Measurements from ENCODE around the gene JUNB. TPM values are rescaled to one million over a fixed set of nuclear protein-coding genes. Genes with fewer than 3 reads are reported as not detected.

JUNB gene
- total RNA-seq, 2 experiments from 2014 or later, result 262 TPM

- POLR2A ChIA-PET, result no interaction called here
- CTCF ChIA-PET, result interaction anchor here (2.4 to 4.6 kb wide), 2 partner anchors 10 to 18 kb away, joined by 7 to 82 read pairs; partner anchors contain the start of gene JUNB
Measured at GRCh38 chr19:12784394-12784870, 6.9 kb upstream of the JUNB start.

GRCh38 chr19:12784871-12785430 is 6.3 kb upstream of the JUNB start:
- CTCF ChIA-PET, result interaction anchor here (1.0 to 3.0 kb wide), 3 partner anchors 9 to 63 kb away, joined by 5 to 13 read pairs (median 5); no protein-coding TSS in a partner anchor
- POLR2A ChIA-PET, result no interaction called here

- POLR2A ChIA-PET, result interaction anchor here (0.5 kb wide), 1 partner anchor 13 kb away, joined by 3 read pairs; no protein-coding TSS in a partner anchor
- CTCF ChIA-PET, result interaction anchor here (1.0 to 3.0 kb wide), 3 partner anchors 10 to 62 kb away, joined by 5 to 13 read pairs (median 5); no protein-coding TSS in a partner anchor
Measured at GRCh38 chr19:12785431-12786031, 5.8 kb upstream of the JUNB start.

- ChIA-PET POLR2A (no interaction called here), CTCF (interaction anchor here (1.2 to 3.3 kb wide), 3 partner anchors 9 to 20 kb away, joined by 4 to 41 read pairs (median 13); no protein-coding TSS in a partner anchor)
Measured at GRCh38 chr19:12786141-12786870, 5.0 kb upstream of the JUNB start.

- ChIA-PET POLR2A (no interaction called here), CTCF (interaction anchor here (1.2 to 3.3 kb wide), 3 partner anchors 9 to 21 kb away, joined by 4 to 41 read pairs (median 13); no protein-coding TSS in a partner anchor)
Measured at GRCh38 chr19:12786952-12787351, 4.3 kb upstream of the JUNB start.

- POLR2A ChIA-PET, result no interaction called here
- CTCF ChIA-PET, result interaction anchor here (3.0 to 3.3 kb wide), 2 partner anchors 9 to 10 kb away, joined by 13 to 41 read pairs; no protein-coding TSS in a partner anchor
Measured at GRCh38 chr19:12787458-12787857, 3.8 kb upstream of the JUNB start.

- POLR2A ChIA-PET, result interaction anchor here (1.5 kb wide), 1 partner anchor 10 kb away, joined by 8 read pairs; no protein-coding TSS in a partner anchor
- CTCF ChIA-PET, result interaction anchor here (0.8 to 3.3 kb wide), 5 partner anchors 8 to 273 kb away, joined by 3 to 41 read pairs (median 3); no protein-coding TSS in a partner anchor
Measured at GRCh38 chr19:12788042-12788681, 3.1 kb upstream of the JUNB start.

GRCh38 chr19:12788682-12789097 is 2.6 kb upstream of the JUNB start:
- POLR2A ChIA-PET, result interaction anchor here (0.9 to 1.5 kb wide), 3 partner anchors 10 to 364 kb away, joined by 3 to 8 read pairs (median 4); no protein-coding TSS in a partner anchor
- CTCF ChIA-PET, result interaction anchor here (0.8 to 3.3 kb wide), 5 partner anchors 11 to 273 kb away, joined by 3 to 41 read pairs (median 3); partner anchors contain the start of genes PRDX2 and THSD8

GRCh38 chr19:12789098-12789903 is 2.0 kb upstream of the JUNB start:
- CTCF ChIA-PET, result interaction anchor here (0.8 to 3.3 kb wide), 5 partner anchors 12 to 272 kb away, joined by 3 to 41 read pairs (median 3); partner anchors contain the start of genes PRDX2 and THSD8
- POLR2A ChIA-PET, result interaction anchor here (0.9 to 1.5 kb wide), 3 partner anchors 11 to 363 kb away, joined by 3 to 8 read pairs (median 4); no protein-coding TSS in a partner anchor

GRCh38 chr19:12789904-12790619 is 1.2 kb upstream of the JUNB start:
- ChIA-PET CTCF (interaction anchor here (3.3 to 14.9 kb wide), 3 partner anchors 8 to 23 kb away, joined by 41 to 598 read pairs (median 82); partner anchors contain the start of gene HOOK2), POLR2A (interaction anchor here (0.7 to 8.2 kb wide), 4 partner anchors 8 to 362 kb away, joined by 3 to 110 read pairs (median 6); partner anchors contain the start of gene HOOK2)

GRCh38 chr19:12790628-12791344 is 500 bp upstream of the JUNB start:
- ChIA-PET CTCF (interaction anchor here (0.9 to 14.9 kb wide), 3 partner anchors 8 to 68 kb away, joined by 3 to 598 read pairs (median 82); partner anchors contain the start of gene HOOK2), POLR2A (interaction anchor here (0.5 to 8.2 kb wide), 11 partner anchors 8 to 1095 kb away, joined by 3 to 110 read pairs (median 4); partner anchors contain the start of genes GET3, HOOK2 and TRIR)

GRCh38 chr19:12792051-12792852 is 966 bp downstream of the JUNB start:
- ChIA-PET CTCF (interaction anchor here (0.9 to 14.9 kb wide), 6 partner anchors 10 to 111 kb away, joined by 3 to 598 read pairs (median 7); partner anchors contain the start of genes DHPS, HOOK2 and THSD8), POLR2A (interaction anchor here (0.5 to 8.2 kb wide), 19 partner anchors 9 to 360 kb away, joined by 3 to 110 read pairs (median 4); partner anchors contain the start of genes GET3, HOOK2 and TRIR)

- CTCF ChIA-PET, result interaction anchor here (0.9 to 14.9 kb wide), 5 partner anchors 11 to 112 kb away, joined by 3 to 598 read pairs (median 9); partner anchors contain the start of genes DHPS and HOOK2
- POLR2A ChIA-PET, result interaction anchor here (0.6 to 8.2 kb wide), 12 partner anchors 10 to 360 kb away, joined by 3 to 110 read pairs (median 6); partner anchors contain the start of genes HOOK2 and TRIR
Measured at GRCh38 chr19:12792853-12793289, 1.6 kb downstream of the JUNB start.

- ChIA-PET CTCF (interaction anchor here (0.9 to 14.9 kb wide), 4 partner anchors 11 to 58 kb away, joined by 3 to 598 read pairs (median 46); partner anchors contain the start of gene HOOK2), POLR2A (interaction anchor here (0.6 to 8.2 kb wide), 8 partner anchors 11 to 121 kb away, joined by 3 to 110 read pairs (median 5); partner anchors contain the start of gene HOOK2)
Measured at GRCh38 chr19:12793290-12794195, 2.3 kb downstream of the JUNB start.
